Sigmoid colon (tissue), 4 donors: Measurements from ENCODE around the gene TSC22D4.

Experiments
- EP300 ChIP-seq, 4 donors: sonication (generic); formaldehyde crosslinking; IDR thresholded peaks; one replicate each; pipeline ENCODE4 v1.6.1; 2017; ENCODE audit warnings: antibody characterized with exemption in 4 of 4
- POLR2A ChIP-seq, 2 donors: fragments of 450-650 bp; IDR thresholded peaks; one replicate each; pipeline ENCODE4 v1.6.1; 2016; ENCODE audit warnings: antibody characterized with exemption in 2 of 2, mild to moderate bottlenecking in 2 of 2, moderate library complexity in 2 of 2
- POLR2AphosphoS5 ChIP-seq, 4 donors: sonication (generic); formaldehyde crosslinking; IDR thresholded peaks; one replicate each; pipeline ENCODE4 v1.6.1; 2017; ENCODE audit warnings: antibody characterized with exemption in 4 of 4
- TF ChIP-seq, protein P1 (sequence below), 4 experiments: fragments of 450-650 bp in 3 of 4; fragments of 200-600 bp in 1 of 4; IDR thresholded peaks; one replicate each; pipeline ENCODE4 v1.5.1; 2016 to 2019; ENCODE audit warnings: antibody characterized with exemption in 4 of 4, mild to moderate bottlenecking in 3 of 4, moderate library complexity in 2 of 4

DNA sequence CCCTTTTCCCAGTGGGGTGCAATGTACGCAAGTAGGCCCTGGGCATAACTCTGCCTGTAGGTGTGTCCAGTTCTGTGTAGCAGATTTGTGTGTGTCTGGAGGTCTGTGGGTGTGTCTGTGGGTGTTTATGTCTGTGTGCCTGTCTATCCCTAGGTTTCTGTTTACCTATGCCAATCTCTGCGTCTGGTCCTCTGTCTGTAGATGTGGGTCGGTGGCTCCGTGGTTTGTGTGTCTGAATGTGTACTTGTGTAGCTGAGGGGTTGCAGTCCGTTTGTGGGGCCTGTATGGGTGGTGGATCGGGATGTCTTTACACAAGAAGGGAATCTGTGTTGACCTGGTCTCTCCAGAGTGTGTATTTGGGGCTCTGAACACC, 5.6 kb upstream of the TSC22D4 start:
- TF ChIP-seq, protein P1, sequence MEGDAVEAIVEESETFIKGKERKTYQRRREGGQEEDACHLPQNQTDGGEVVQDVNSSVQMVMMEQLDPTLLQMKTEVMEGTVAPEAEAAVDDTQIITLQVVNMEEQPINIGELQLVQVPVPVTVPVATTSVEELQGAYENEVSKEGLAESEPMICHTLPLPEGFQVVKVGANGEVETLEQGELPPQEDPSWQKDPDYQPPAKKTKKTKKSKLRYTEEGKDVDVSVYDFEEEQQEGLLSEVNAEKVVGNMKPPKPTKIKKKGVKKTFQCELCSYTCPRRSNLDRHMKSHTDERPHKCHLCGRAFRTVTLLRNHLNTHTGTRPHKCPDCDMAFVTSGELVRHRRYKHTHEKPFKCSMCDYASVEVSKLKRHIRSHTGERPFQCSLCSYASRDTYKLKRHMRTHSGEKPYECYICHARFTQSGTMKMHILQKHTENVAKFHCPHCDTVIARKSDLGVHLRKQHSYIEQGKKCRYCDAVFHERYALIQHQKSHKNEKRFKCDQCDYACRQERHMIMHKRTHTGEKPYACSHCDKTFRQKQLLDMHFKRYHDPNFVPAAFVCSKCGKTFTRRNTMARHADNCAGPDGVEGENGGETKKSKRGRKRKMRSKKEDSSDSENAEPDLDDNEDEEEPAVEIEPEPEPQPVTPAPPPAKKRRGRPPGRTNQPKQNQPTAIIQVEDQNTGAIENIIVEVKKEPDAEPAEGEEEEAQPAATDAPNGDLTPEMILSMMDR (IDR thresholded peaks at IDR 0.05): no peak
- TF ChIP-seq POLR2A (IDR thresholded peaks at IDR 0.05) (no peak), POLR2AphosphoS5 (IDR thresholded peaks at IDR 0.05) (no peak), EP300 (IDR thresholded peaks at IDR 0.05) (no peak)
